Adrenal gland (tissue), 12 donors: Measurements from ENCODE around the gene CACNA1B. TPM values are rescaled to one million over a fixed set of nuclear protein-coding genes. Genes with fewer than 3 reads are reported as not detected.
"Not testable (repeated sequence)": the region's sequence is repeated elsewhere in the genome, so short reads cannot be mapped to it uniquely, and the experiment has no call there.

Source experiments
- DNase-seq, 7 donors: peaks; one replicate each; pipeline ENCODE4 v3.0.0-alpha.2; 2019 to 2020
- H3K27ac ChIP-seq, 5 donors: fragments of 200-600 bp; sonication (generic) in 4 of 5; 1 replicate in 3 of 5; 2 replicates in 2 of 5; pipeline versions ENCODE4 v1.5.1 to v1.8.0; 2016 to 2020; ENCODE audit warnings: mild to moderate bottlenecking in 1 of 5
- H3K27me3 ChIP-seq: fragments of 200-600 bp; 2 replicates; pipeline ENCODE4 v1.8.0; 2021
- H3K36me3 ChIP-seq, 2 donors: fragments of 200-600 bp; replicated peaks in 1 of 2; 1 replicate in 1 of 2; 2 replicates in 1 of 2; pipeline versions ENCODE4 v1.5.1 to v1.8.0; 2018 to 2022
- H3K4me1 ChIP-seq, 2 donors: fragments of 200-600 bp; replicated peaks in 1 of 2; 1 replicate in 1 of 2; 2 replicates in 1 of 2; pipeline versions ENCODE4 v1.5.1 to v1.8.0; 2018 to 2021
- H3K4me3 ChIP-seq, 4 donors: fragments of 200-600 bp; sonication (generic) in 3 of 4; one replicate each; pipeline ENCODE4 v1.5.1; 2016 to 2018
- H3K9me3 ChIP-seq, 3 donors: fragments of 200-600 bp; sonication (generic) in 1 of 3; replicated peaks in 1 of 3; 1 replicate in 2 of 3; 2 replicates in 1 of 3; pipeline versions ENCODE4 v1.5.1 to v1.8.0; 2016 to 2021
- POLR2A ChIP-seq, 2 donors: fragments of 450-650 bp; IDR thresholded peaks; one replicate each; pipeline ENCODE4 v1.6.1; 2017; ENCODE audit warnings: antibody characterized with exemption in 2 of 2, mild to moderate bottlenecking in 2 of 2, moderate library complexity in 1 of 2
- WGBS, 4 donors: extraction: QIAGEN DNeasy Blood & Tissue Kit in 2 of 4; methylation state at CpG; one replicate each; pipeline versions ENCODE4 v1.1.5 to v1.1.7; 2013 to 2017; 5-methylcytosine and 5-hydroxymethylcytosine counted together
- intact Hi-C, 2 donors: fragments of 100-400 bp; cut with DNase I; formaldehyde crosslinking; loops; one replicate each; pipeline versions ENCODE4 v1.14.1 to v1.15.0; 2022 to 2023
- polyA plus RNA-seq, 3 donors: library from polyadenylated mRNA; stranded (reverse); fragments of 200-250 nt in 2 of 3; fragments of 350-450 nt in 1 of 3; fragmentation: Illumina TruSeq in 1 of 3; extraction: RNeasy Lipid Tissue Mini Kit (QIAGEN cat#74804) in 1 of 3; gene quantifications; one replicate each; pipeline ENCODE4 v1.2.3, GENCODE V29; 2013 to 2014
- total RNA-seq, 9 donors: library from RNA; depleted of rRNA in 4 of 9; stranded (reverse); fragments of >200 nt in 4 of 9; fragments of 120-200 nt in 1 of 9; fragmentation: NEBNext Ultra II Directional in 1 of 9; extraction: Animal tissue kit (Norgen Biotek cat#: 25700) in 1 of 9; gene quantifications; one replicate each; pipeline versions ENCODE4 v1.1.0 to v1.2.4, GENCODE V29; 2013 to 2023
- TF ChIP-seq, protein P1 (sequence below), 6 experiments: fragments of 450-650 bp in 4 of 6; fragments of 200-600 bp in 2 of 6; sonication (generic) in 1 of 6; IDR thresholded peaks; 1 replicate in 5 of 6; 2 replicates in 1 of 6; pipeline versions ENCODE4 v1.5.1 to v1.8.0; 2016 to 2021; ENCODE audit warnings: antibody characterized with exemption in 6 of 6, mild to moderate bottlenecking in 2 of 6, moderate library complexity in 1 of 6
- donor health status: healthy with polysubstance abuse.
- donor health status: Bipolar disorder and iron deficiency.
- donor health status: DM: yes; HTN: yes; CAD: no.
- donor health status: DM: no; HTN: no; CAD: no.
- donor health status: DM: no; HTN: no; CAD: no.
- donor health status: DM: yes; HTN: yes; CAD: no.

The CACNA1B gene
- total and polyA plus RNA-seq, 12 donors = 0.04 to 4.9 (median 1.1) TPM; not detected in 1

DNA sequence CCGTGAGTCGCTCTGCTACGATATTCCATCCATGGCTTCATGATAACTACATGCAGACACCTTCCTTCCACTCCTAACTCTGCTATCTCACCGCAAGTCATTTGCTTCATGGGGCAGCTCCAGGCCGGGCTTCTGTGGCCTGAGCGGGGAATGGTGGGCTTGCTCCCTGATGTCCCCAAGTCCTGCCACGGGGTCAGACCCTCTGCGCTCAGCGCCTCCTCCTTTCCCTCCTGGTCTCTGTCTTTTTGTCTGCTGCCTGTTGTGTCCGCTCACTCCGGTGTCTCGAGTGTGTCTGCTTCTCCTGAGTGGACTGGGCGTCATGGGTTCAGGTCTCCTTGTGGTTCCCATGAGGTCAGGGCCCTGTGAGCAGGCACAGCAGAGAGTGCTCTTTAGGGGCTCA is 139.6 kb downstream of the CACNA1B start:
- H3K27me3 ChIP-seq = peaks cover 6% of the 10 kb centered on the region
- WGBS, 4 donors = 87 to 94% (median 88%) methylated on average over 13 of the region's 13 CpGs
- no peaks in the 10 kb centered on the region for H3K9me3 ChIP-seq
- H3K36me3 ChIP-seq = no peaks in the 10 kb centered on the region
- no peak overlapping the region for H3K4me3 ChIP-seq
- intact Hi-C loops = no loop called here
- no peak for TF ChIP-seq POLR2A (IDR thresholded peaks at IDR 0.05)
- TF ChIP-seq, protein P1, sequence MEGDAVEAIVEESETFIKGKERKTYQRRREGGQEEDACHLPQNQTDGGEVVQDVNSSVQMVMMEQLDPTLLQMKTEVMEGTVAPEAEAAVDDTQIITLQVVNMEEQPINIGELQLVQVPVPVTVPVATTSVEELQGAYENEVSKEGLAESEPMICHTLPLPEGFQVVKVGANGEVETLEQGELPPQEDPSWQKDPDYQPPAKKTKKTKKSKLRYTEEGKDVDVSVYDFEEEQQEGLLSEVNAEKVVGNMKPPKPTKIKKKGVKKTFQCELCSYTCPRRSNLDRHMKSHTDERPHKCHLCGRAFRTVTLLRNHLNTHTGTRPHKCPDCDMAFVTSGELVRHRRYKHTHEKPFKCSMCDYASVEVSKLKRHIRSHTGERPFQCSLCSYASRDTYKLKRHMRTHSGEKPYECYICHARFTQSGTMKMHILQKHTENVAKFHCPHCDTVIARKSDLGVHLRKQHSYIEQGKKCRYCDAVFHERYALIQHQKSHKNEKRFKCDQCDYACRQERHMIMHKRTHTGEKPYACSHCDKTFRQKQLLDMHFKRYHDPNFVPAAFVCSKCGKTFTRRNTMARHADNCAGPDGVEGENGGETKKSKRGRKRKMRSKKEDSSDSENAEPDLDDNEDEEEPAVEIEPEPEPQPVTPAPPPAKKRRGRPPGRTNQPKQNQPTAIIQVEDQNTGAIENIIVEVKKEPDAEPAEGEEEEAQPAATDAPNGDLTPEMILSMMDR (IDR thresholded peaks at IDR 0.05) = no peak
- no peak overlapping the region for H3K27ac ChIP-seq
- DNase-seq = peak in 1 of 7 donors; percentile 31
- no peaks in the 10 kb centered on the region for H3K4me1 ChIP-seq

DNA sequence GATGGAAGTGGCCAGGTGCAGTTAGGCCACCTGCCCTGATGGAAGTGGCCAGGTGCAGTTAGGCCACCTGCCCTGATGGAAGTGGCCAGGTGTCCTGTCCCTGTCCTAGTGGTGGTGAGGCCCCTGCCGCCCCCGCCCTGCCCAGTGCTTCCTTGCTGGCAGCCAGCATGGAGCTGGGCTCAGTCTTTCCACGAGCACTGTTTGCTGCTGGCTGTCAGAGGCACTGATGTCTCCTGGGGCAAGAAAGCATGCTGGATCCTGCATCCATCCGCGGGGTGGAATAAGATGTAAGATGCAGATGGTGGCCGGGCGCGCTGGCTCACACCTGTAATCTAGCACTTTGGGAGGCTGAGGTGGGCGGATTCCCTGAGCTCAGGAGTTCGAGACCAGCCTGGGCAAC is 141.9 kb downstream of the CACNA1B start:
- DNase-seq = peak in 1 of 7 donors; percentile 41
- intact Hi-C loops, H3K36me3 ChIP-seq, H3K4me3 ChIP-seq, H3K27ac ChIP-seq, H3K9me3 ChIP-seq, H3K4me1 ChIP-seq: not testable (repeated sequence)
- peaks cover 26% of the 10 kb centered on the region for H3K27me3 ChIP-seq
- 82 to 87% (median 85%) methylated on average over 8 to 10 of the region's 10 CpGs for WGBS, 4 donors

DNA sequence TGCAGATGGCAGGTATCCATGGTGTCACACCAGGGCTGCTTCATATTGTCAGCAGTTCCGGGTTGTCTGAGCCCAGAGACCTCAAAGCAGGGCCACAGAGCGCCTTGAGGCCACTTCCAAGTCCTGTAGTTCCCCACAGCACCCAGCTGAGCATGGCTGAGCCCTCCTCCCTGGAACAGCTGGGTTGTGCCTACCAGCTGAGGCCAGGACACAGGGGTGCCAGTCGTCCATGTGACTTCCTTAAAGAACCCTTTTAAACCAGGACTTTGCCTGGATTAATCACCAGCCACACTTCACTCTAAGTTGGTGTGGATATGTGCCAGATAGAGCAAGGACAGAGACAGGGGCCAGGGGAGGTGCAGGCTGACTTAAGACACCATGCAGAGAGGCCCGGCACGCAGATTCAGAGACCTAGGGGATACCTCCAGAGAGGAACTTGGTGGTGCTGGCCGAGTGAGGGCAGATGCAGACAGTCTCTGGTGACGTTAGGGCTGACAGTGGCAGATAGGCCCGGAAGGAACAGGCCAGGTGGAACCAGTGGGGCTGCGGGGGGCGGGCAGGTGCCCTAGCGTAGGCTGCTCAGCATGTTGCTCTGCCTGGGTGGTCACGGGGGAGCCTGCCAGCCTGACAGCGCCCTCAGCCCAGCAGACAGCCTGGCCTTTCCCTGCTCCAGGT is 142.7 kb downstream of the CACNA1B start:
- DNase-seq = peak in 1 of 7 donors; percentile 49
- TF ChIP-seq, protein P1 (IDR thresholded peaks at IDR 0.05) = no peak
- TF ChIP-seq POLR2A (IDR thresholded peaks at IDR 0.05) = no peak
- Histone ChIP-seq H3K4me3 (no peak overlapping the region), H3K27ac (no peak overlapping the region), H3K27me3 (peaks cover 29% of the 10 kb centered on the region), H3K9me3 (no peaks in the 10 kb centered on the region), H3K4me1 (no peaks in the 10 kb centered on the region), H3K36me3 (no peaks in the 10 kb centered on the region)
- 75 to 83% (median 78%) methylated on average over 5 to 13 of the region's 13 CpGs for WGBS, 4 donors
- intact Hi-C loops = no loop called here

DNA sequence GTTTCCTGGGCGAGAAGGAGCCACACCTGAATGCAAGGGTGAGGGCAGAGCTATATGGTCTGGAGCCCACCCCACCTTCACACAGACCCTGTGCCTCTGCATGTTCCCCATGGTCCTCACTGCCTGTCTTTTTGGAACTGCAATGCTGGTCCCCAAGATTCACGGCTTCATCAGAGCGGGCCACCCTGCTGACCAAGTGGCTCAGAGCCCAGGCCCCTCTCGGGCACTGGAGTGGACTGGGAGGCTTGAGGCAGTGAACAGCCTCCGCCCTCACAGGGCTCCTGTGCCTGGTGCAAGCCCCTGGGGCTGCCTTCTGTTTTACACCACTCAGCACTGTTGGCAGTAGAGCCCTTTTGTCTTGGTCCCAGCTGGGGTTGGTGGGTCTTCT is 143.2 kb downstream of the CACNA1B start:
- H3K27me3 ChIP-seq = peaks cover 29% of the 10 kb centered on the region
- no peaks in the 10 kb centered on the region for H3K36me3 ChIP-seq
- intact Hi-C loops = no loop called here
- no peak overlapping the region for H3K4me3 ChIP-seq
- no peak for TF ChIP-seq POLR2A (IDR thresholded peaks at IDR 0.05)
- TF ChIP-seq, protein P1 (IDR thresholded peaks at IDR 0.05) = no peak
- DNase-seq = peak in 1 of 7 donors; percentile 30
- 83 to 92% (median 90%) methylated on average over 5 of the region's 5 CpGs; no CpG with 5 or more reads in 1 of the 4 donors for WGBS, 4 donors
- no peaks in the 10 kb centered on the region for H3K9me3 ChIP-seq
- H3K27ac ChIP-seq = no peak overlapping the region
- no peaks in the 10 kb centered on the region for H3K4me1 ChIP-seq
